Trophoblast cell (in vitro differentiated cells and primary cell): ENCODE results near the gene KCNAB3.

Experiments used
- DNase-seq, 2 donors: peaks; one replicate each; pipeline ENCODE4 v3.0.0-alpha.2; 2016
- H2AFZ ChIP-seq: 2 replicates; pipeline ENCODE4 v1.6.1; 2013; ENCODE audit warnings: low read length, moderate library complexity, mild to moderate bottlenecking; ENCODE audit not compliant: insufficient read depth, poor library complexity
- H2AK5ac ChIP-seq: 2 replicates; pipeline ENCODE4 v1.6.1; 2013; ENCODE audit warnings: mild to moderate bottlenecking, low read length
- H2BK120ac ChIP-seq: 2 replicates; pipeline ENCODE4 v1.6.1; 2013; ENCODE audit warnings: low read length, mild to moderate bottlenecking, moderate library complexity; ENCODE audit not compliant: insufficient read depth, poor library complexity
- H2BK12ac ChIP-seq: 2 replicates; pipeline ENCODE4 v1.6.1; 2013; ENCODE audit warnings: mild to moderate bottlenecking, low read length, moderate library complexity
- H2BK5ac ChIP-seq: 2 replicates; pipeline ENCODE4 v1.6.1; 2013; ENCODE audit warnings: low read length, low read depth, moderate library complexity, mild to moderate bottlenecking; ENCODE audit not compliant: poor library complexity
- H3K14ac ChIP-seq: 2 replicates; pipeline ENCODE4 v1.6.1; 2013; ENCODE audit warnings: mild to moderate bottlenecking, low read length
- H3K18ac ChIP-seq: 2 replicates; pipeline ENCODE4 v1.6.1; 2013; ENCODE audit warnings: mild to moderate bottlenecking, low read length
- H3K23ac ChIP-seq: 2 replicates; pipeline ENCODE4 v1.6.1; 2013; ENCODE audit warnings: low read length
- H3K27ac ChIP-seq: 2 replicates; pipeline ENCODE4 v1.5.1; 2013; ENCODE audit warnings: low read depth, mild to moderate bottlenecking, inconsistent platforms, low read length, moderate library complexity
- H3K27me3 ChIP-seq: 2 replicates; pipeline ENCODE4 v1.6.1; 2013; ENCODE audit warnings: inconsistent platforms, mild to moderate bottlenecking, low read length, moderate library complexity; ENCODE audit not compliant: insufficient read depth
- H3K36me3 ChIP-seq, 2 experiments: 1 replicate in 1 of 2; 2 replicates in 1 of 2; pipeline ENCODE4 v1.6.1; 2013; ENCODE audit warnings: low read length in 2 of 2, mild to moderate bottlenecking in 2 of 2, moderate library complexity in 1 of 2; ENCODE audit not compliant: insufficient read depth in 2 of 2, control insufficient read depth in 1 of 2
- H3K4ac ChIP-seq: 2 replicates; pipeline ENCODE4 v1.6.1; 2013; ENCODE audit warnings: low read depth, mild to moderate bottlenecking, low read length, moderate library complexity
- H3K4me1 ChIP-seq, 2 experiments: 1 replicate in 1 of 2; 2 replicates in 1 of 2; pipeline ENCODE4 v1.6.1; 2013; ENCODE audit warnings: low read length in 2 of 2, mild to moderate bottlenecking in 2 of 2, moderate library complexity in 1 of 2; ENCODE audit not compliant: insufficient read depth in 2 of 2, control insufficient read depth in 1 of 2
- H3K4me2 ChIP-seq: 2 replicates; pipeline ENCODE4 v1.6.1; 2013; ENCODE audit warnings: inconsistent platforms, mild to moderate bottlenecking, low read length, moderate library complexity
- H3K4me3 ChIP-seq: 2 replicates; pipeline ENCODE4 v1.5.1; 2013; ENCODE audit warnings: mild to moderate bottlenecking, low read depth, low read length, inconsistent platforms
- H3K79me1 ChIP-seq: one replicate; pipeline ENCODE4 v1.6.1; 2013; ENCODE audit warnings: low read length
- H3K79me2 ChIP-seq: 2 replicates; pipeline ENCODE4 v1.6.1; 2013; ENCODE audit warnings: low read length, mild to moderate bottlenecking; ENCODE audit not compliant: control insufficient read depth, insufficient read depth, poor library complexity
- H3K9ac ChIP-seq: 2 replicates; pipeline ENCODE4 v1.6.1; 2013; ENCODE audit warnings: mild to moderate bottlenecking, low read length
- H3K9me3 ChIP-seq: 2 replicates; pipeline ENCODE4 v1.6.1; 2013; ENCODE audit warnings: low read depth, mild to moderate bottlenecking, control low read depth, inconsistent platforms, low read length; ENCODE audit not compliant: insufficient read depth
- H4K12ac ChIP-seq: 2 replicates; pipeline ENCODE4 v1.6.1; 2013; ENCODE audit warnings: low read depth, mild to moderate bottlenecking, low read length, moderate library complexity
- H4K8ac ChIP-seq: 2 replicates; pipeline ENCODE4 v1.6.1; 2013; ENCODE audit warnings: low read depth, mild to moderate bottlenecking, low read length, moderate library complexity
- H4K91ac ChIP-seq: one replicate; pipeline ENCODE4 v1.6.1; 2013; ENCODE audit warnings: low read depth, mild to moderate bottlenecking, low read length, moderate library complexity
- WGBS: extraction: QIAGEN DNeasy Blood & Tissue Kit; methylation state at CpG from one replicate; pipeline ENCODE4 v1.1.7; 2013; ENCODE audit warnings: missing lambda C conversion rate; ENCODE audit not compliant: insufficient read length, insufficient coverage; ENCODE audit errors: extremely low coverage; 5-methylcytosine and 5-hydroxymethylcytosine counted together

Gene KCNAB3

GRCh38 chr17:7961421-7961820, 31.8 kb upstream of the KCNAB3 start:
- H3K9ac ChIP-seq = no peak overlapping the region
- no peak overlapping the region for H2AFZ ChIP-seq
- H3K14ac ChIP-seq = no peak overlapping the region
- no peak overlapping the region for H2BK12ac ChIP-seq
- no CpG with 5 or more reads among the region's 2 CpGs for WGBS
- H3K23ac ChIP-seq = no peak overlapping the region
- DNase-seq = no peak
- no peak overlapping the region for H3K4ac ChIP-seq
- H3K27me3 ChIP-seq = no peaks in the 10 kb centered on the region
- H2AK5ac ChIP-seq = no peak overlapping the region
- H4K91ac ChIP-seq = no peak overlapping the region
- no peak overlapping the region for H3K27ac ChIP-seq
- no peak overlapping the region for H3K18ac ChIP-seq
- no peak overlapping the region for H2BK120ac ChIP-seq
- no peaks in the 10 kb centered on the region for H3K79me1 ChIP-seq
- no peaks in the 10 kb centered on the region for H3K79me2 ChIP-seq
- no peak overlapping the region for H3K4me3 ChIP-seq
- H4K12ac ChIP-seq = no peak overlapping the region
- H2BK5ac ChIP-seq = no peak overlapping the region
- H3K4me2 ChIP-seq = no peak overlapping the region
- H3K36me3 ChIP-seq = no peaks in the 10 kb centered on the region
- H4K8ac ChIP-seq = no peak overlapping the region
- H3K4me1 ChIP-seq = peaks cover 0 to 2% of the 10 kb centered on the region in 2 experiments
- no peaks in the 10 kb centered on the region for H3K9me3 ChIP-seq

GRCh38 chr17:7959503-7960253, 30.0 kb upstream of the KCNAB3 start:
- Histone ChIP-seq H3K79me2 (no peaks in the 10 kb centered on the region), H3K18ac (no peak overlapping the region), H4K91ac (no peak overlapping the region), H3K9me3 (no peaks in the 10 kb centered on the region), H3K79me1 (no peaks in the 10 kb centered on the region), H4K12ac (no peak overlapping the region), H3K9ac (no peak overlapping the region), H2BK120ac (no peak overlapping the region), H3K14ac (no peak overlapping the region), H2AK5ac (no peak overlapping the region), H2AFZ (no peak overlapping the region), H3K4me1 (peaks cover 0 to 2% of the 10 kb centered on the region in 2 experiments), H3K4me3 (no peak overlapping the region), H3K23ac (no peak overlapping the region), H4K8ac (no peak overlapping the region), H3K4ac (no peak overlapping the region), H2BK12ac (no peak overlapping the region), H2BK5ac (no peak overlapping the region), H3K27ac (no peak overlapping the region), H3K4me2 (no peak overlapping the region), H3K36me3 (no peaks in the 10 kb centered on the region), H3K27me3 (no peaks in the 10 kb centered on the region)
- no peak for DNase-seq
- WGBS = no CpG with 5 or more reads among the region's 9 CpGs

GRCh38 chr17:7956228-7956965, 26.7 kb upstream of the KCNAB3 start:
- WGBS = no CpG with 5 or more reads among the region's 11 CpGs
- no peak overlapping the region for H2AFZ ChIP-seq
- no peak overlapping the region for H3K9ac ChIP-seq
- H4K12ac ChIP-seq = no peak overlapping the region
- no peak overlapping the region for H2BK5ac ChIP-seq
- H3K79me1 ChIP-seq = no peaks in the 10 kb centered on the region
- H3K4me3 ChIP-seq = no peak overlapping the region
- H2BK120ac ChIP-seq = no peak overlapping the region
- no peak overlapping the region for H3K14ac ChIP-seq
- H3K4me2 ChIP-seq = no peak overlapping the region
- no peaks in the 10 kb centered on the region for H3K27me3 ChIP-seq
- H2AK5ac ChIP-seq = no peak overlapping the region
- DNase-seq = no peak
- no peaks in the 10 kb centered on the region for H3K79me2 ChIP-seq
- no peaks in the 10 kb centered on the region for H3K9me3 ChIP-seq
- no peak overlapping the region for H3K23ac ChIP-seq
- H4K91ac ChIP-seq = no peak overlapping the region
- H3K36me3 ChIP-seq = no peaks in the 10 kb centered on the region
- no peak overlapping the region for H4K8ac ChIP-seq
- no peak overlapping the region for H3K4ac ChIP-seq
- H3K27ac ChIP-seq = no peak overlapping the region
- no peak overlapping the region for H2BK12ac ChIP-seq
- H3K4me1 ChIP-seq = peaks cover 0 to 2% of the 10 kb centered on the region in 2 experiments
- no peak overlapping the region for H3K18ac ChIP-seq

GRCh38 chr17:7955414-7956227, 26.0 kb upstream of the KCNAB3 start:
- WGBS = no CpG with 5 or more reads among the region's 13 CpGs
- no peak overlapping the region for H3K18ac ChIP-seq

More at GRCh38 chr17:7955414-7956227, 26.0 kb upstream of the KCNAB3 start:
- Histone ChIP-seq H3K9ac (no peak overlapping the region), H3K27ac (no peak overlapping the region), H3K4me2 (no peak overlapping the region), H2BK5ac (no peak overlapping the region), H3K79me1 (no peaks in the 10 kb centered on the region), H2BK12ac (no peak overlapping the region), H3K36me3 (no peaks in the 10 kb centered on the region), H4K12ac (no peak overlapping the region), H4K8ac (no peak overlapping the region), H3K4me3 (no peak overlapping the region), H3K9me3 (no peaks in the 10 kb centered on the region), H3K14ac (no peak overlapping the region), H3K4me1 (peaks cover 0 to 2% of the 10 kb centered on the region in 2 experiments), H3K79me2 (no peaks in the 10 kb centered on the region), H2AK5ac (no peak overlapping the region), H3K27me3 (no peaks in the 10 kb centered on the region), H4K91ac (no peak overlapping the region), H2AFZ (no peak overlapping the region), H3K4ac (no peak overlapping the region), H3K23ac (no peak overlapping the region), H2BK120ac (no peak overlapping the region)
- no peak for DNase-seq
